H1 (cell line): Measurements from ENCODE around the gene C2CD3. TPM values are rescaled to one million over a fixed set of nuclear protein-coding genes. Genes with fewer than 3 reads are reported as not detected.

Source experiments
- CTCF ChIP-seq, 3 experiments: IDR thresholded peaks; 1 replicate in 2 of 3; 2 replicates in 1 of 3; pipeline versions ENCODE4 v1.5.1 to v1.6.1; 2011; ENCODE audit warnings: low read length in 3 of 3, mild to moderate bottlenecking in 3 of 3, inconsistent platforms in 2 of 3, low read depth in 1 of 3, moderate library complexity in 1 of 3; ENCODE audit not compliant: insufficient read depth in 1 of 3; ENCODE audit errors: control extremely low read depth in 1 of 3
- EGR1 ChIP-seq: IDR thresholded peaks from 2 replicates; pipeline ENCODE4 v1.6.1; 2011; ENCODE audit warnings: low read depth, low read length, borderline replicate concordance
- FOSL1 ChIP-seq: IDR thresholded peaks from 2 replicates; pipeline ENCODE4 v1.6.1; 2011; ENCODE audit warnings: mild to moderate bottlenecking, low read depth, low read length, moderate library complexity; ENCODE audit not compliant: insufficient read depth
- GTF2F1 ChIP-seq: IDR thresholded peaks from 2 replicates; pipeline ENCODE4 v1.6.1; 2012; ENCODE audit warnings: low read depth, low read length, improper control_type of control experiment, borderline replicate concordance
- KDM4A ChIP-seq: IDR thresholded peaks from one replicate; pipeline ENCODE4 v1.7.1; 2012; ENCODE audit warnings: low read depth, mild to moderate bottlenecking, moderate library complexity, low read length, inconsistent platforms; ENCODE audit not compliant: severe bottlenecking
- RXRA ChIP-seq: IDR thresholded peaks from 2 replicates; pipeline ENCODE4 v1.6.1; 2011; ENCODE audit warnings: low read depth, mild to moderate bottlenecking, low read length, moderate library complexity; ENCODE audit not compliant: insufficient read depth
- SAP30 ChIP-seq: fragments of 300-600 bp; sonication (generic); IDR thresholded peaks from 2 replicates; pipeline ENCODE4 v1.7.1; 2012; ENCODE audit warnings: low read length, moderate library complexity, mild to moderate bottlenecking, inconsistent platforms; ENCODE audit not compliant: insufficient read depth, insufficient replicate concordance
- SIX5 ChIP-seq: IDR thresholded peaks from 2 replicates; pipeline ENCODE4 v1.6.1; 2011; ENCODE audit warnings: mild to moderate bottlenecking, low read depth, low read length
- polyA plus RNA-seq, 7 experiments: library from polyadenylated mRNA; depleted of rRNA in 3 of 7; stranded (reverse) in 5 of 7; unstranded in 2 of 7; fragments of >200 nt in 5 of 7; fragments of 200-250 nt in 2 of 7; gene quantifications; 1 replicate in 5 of 7; 2 replicates in 1 of 7; 4 replicates in 1 of 7; pipeline versions ENCODE4 v1.2.1 to v1.2.3, GENCODE V29; 2011 to 2013; ENCODE audit warnings: missing spikeins in 2 of 7, mixed read lengths in 2 of 7
- total RNA-seq: library from RNA; stranded (reverse); fragmentation: NEBNext Ultra II Directional; extraction: Animal tissue kit (Norgen Biotek cat#: 25700); gene quantifications from 2 replicates; pipeline ENCODE4 v1.2.1, GENCODE V29; 2021

C2CD3 gene
- total and polyA plus RNA-seq, 2 of the 8 experiments (the other 6 are each of a cell fraction or from before 2014, with no cell fraction given), result 11.0 to 29.1 TPM

- TF ChIP-seq CTCF (IDR thresholded peaks at IDR 0.05; ENCODE audit: control extremely low read depth in 1 of 3, insufficient read depth in 1 of 3, low read depth in 1 of 3, low read length in 3 of 3), result no peak
- TF ChIP-seq KDM4A, result no peak
- TF ChIP-seq FOSL1, result no peak
- TF ChIP-seq SIX5, result no peak
- TF ChIP-seq EGR1, result no peak
- no peak for TF ChIP-seq SAP30
- TF ChIP-seq RXRA, result no peak
- TF ChIP-seq GTF2F1, result no peak
Measured at GRCh38 chr11:74157169-74157568, 13.6 kb downstream of the C2CD3 start (continued).
